K562 (cell line): Measurements from ENCODE around the gene WASL. TPM values are rescaled to one million over a fixed set of nuclear protein-coding genes. Genes with fewer than 3 reads are reported as not detected.

Experiments
- ATAC-seq: fragments of 200-7000 bp; cut with Tn5 transposase; 3 replicates; pipeline ENCODE4 v1.9.1; 2020; ENCODE audit warnings: moderate library complexity
- BruUV-seq: library from RNA; stranded (reverse); fragments of 400-500 nt; replicated peaks from 2 replicates; lab custom pipeline; 2021; lab: Mats Ljungman, UMichigan
- CTCF ChIA-PET: fragments of 300-600 bp; formaldehyde crosslinking; extraction: SDS; loops from one replicate; lab custom pipeline; 2021; ENCODE audit warnings: low intra/inter-chr PET ratio; lab: Yijun Ruan, JAX
- POLR2A ChIA-PET: fragments of 300-600, 350-650 bp; sonication (Branson Sonifier 250); formaldehyde crosslinking; extraction: SDS; loops from one replicate; lab custom pipeline; 2021; ENCODE audit warnings: antibody characterized with exemption, inconsistent platforms; lab: Yijun Ruan, JAX
- DNase-seq, 4 experiments: peaks; one replicate each; pipeline versions ENCODE4 v3.0.0 to v3.0.0-alpha.2; 2011 to 2018; ENCODE audit warnings: low spot score in 3 of 4, mixed read lengths in 3 of 4; ENCODE audit errors: extremely low read depth in 1 of 4
- FAIRE-seq: peaks from 2 replicates; lab custom pipeline; 2011; peaks lifted over from hg19 to GRCh38; lab: Jason Lieb, UNC
- H2AFZ ChIP-seq: 2 replicates; pipeline ENCODE4 v1.6.0; 2011; ENCODE audit warnings: low read depth, low read length, control low read depth, inconsistent platforms
- H3K27ac ChIP-seq: fragments of 200-600 bp; 3 replicates; pipeline ENCODE4 v1.8.0; 2011; ENCODE audit warnings: low read depth, mild to moderate bottlenecking, control low read depth, inconsistent platforms, low read length, moderate library complexity, mixed read lengths; ENCODE audit errors: extremely low read depth
- H3K27me3 ChIP-seq, 2 experiments: fragments of 300-600 bp in 1 of 2; 2 replicates in 1 of 2; 3 replicates in 1 of 2; pipeline versions ENCODE4 v1.6.0 to v1.8.0; 2011; ENCODE audit warnings: inconsistent platforms in 2 of 2, low read length in 2 of 2, mild to moderate bottlenecking in 1 of 2, mixed read lengths in 1 of 2, moderate library complexity in 1 of 2; ENCODE audit not compliant: control insufficient read depth in 2 of 2, insufficient read depth in 2 of 2
- H3K36me3 ChIP-seq: fragments of 300-600 bp; 3 replicates; pipeline ENCODE4 v1.8.0; 2011; ENCODE audit warnings: mild to moderate bottlenecking, low read length, inconsistent platforms; ENCODE audit not compliant: control insufficient read depth, insufficient read depth
- H3K4me1 ChIP-seq, 2 experiments: fragments of 200-600 bp in 1 of 2; replicated peaks in 1 of 2; 2 replicates in 1 of 2; 3 replicates in 1 of 2; pipeline versions ENCODE4 v1.5.1 to v1.8.0; 2011; ENCODE audit warnings: inconsistent platforms in 2 of 2, low read length in 2 of 2, mild to moderate bottlenecking in 1 of 2, mixed read lengths in 1 of 2, moderate library complexity in 1 of 2; ENCODE audit not compliant: control insufficient read depth in 2 of 2, insufficient read depth in 2 of 2
- H3K4me2 ChIP-seq: 2 replicates; pipeline ENCODE4 v1.6.1; 2011; ENCODE audit warnings: low read length, control low read depth, inconsistent platforms, mixed read lengths; ENCODE audit not compliant: insufficient read depth
- H3K4me3 ChIP-seq: fragments of 200-600 bp; sonication (generic), shearing (Covaris generic); 2 replicates; pipeline ENCODE4 v1.5.1; 2016; ENCODE audit warnings: control low read depth, inconsistent platforms
- H3K79me2 ChIP-seq: fragments of 200-600 bp; 3 replicates; pipeline ENCODE4 v1.8.0; 2011; ENCODE audit warnings: low read length, inconsistent platforms; ENCODE audit not compliant: control insufficient read depth, insufficient read depth
- H3K9ac ChIP-seq, 2 experiments: 2 replicates each; pipeline versions ENCODE4 v1.6.0 to v1.6.1; 2011; ENCODE audit warnings: low read depth in 2 of 2, low read length in 2 of 2, control low read depth in 1 of 2, inconsistent platforms in 1 of 2, mild to moderate bottlenecking in 1 of 2, mixed read lengths in 1 of 2; ENCODE audit not compliant: insufficient read depth in 1 of 2
- H3K9me1 ChIP-seq: one replicate; pipeline ENCODE4 v1.6.0; 2011; ENCODE audit warnings: inconsistent platforms, mild to moderate bottlenecking, low read length, moderate library complexity; ENCODE audit not compliant: control insufficient read depth, insufficient read depth
- H3K9me3 ChIP-seq: replicated peaks from 2 replicates; pipeline ENCODE4 v1.5.1; 2011; ENCODE audit warnings: low read depth, low read length, inconsistent platforms; ENCODE audit not compliant: control insufficient read depth, insufficient read depth
- H4K20me1 ChIP-seq: replicated peaks from 2 replicates; pipeline ENCODE4 v1.6.1; 2011; ENCODE audit warnings: low read length, inconsistent platforms, mixed read lengths; ENCODE audit not compliant: control insufficient read depth, insufficient read depth
- ELF1 ChIP-seq: fragments of 200-800 bp; sonication (Bioruptor generic); IDR thresholded peaks from 2 replicates; pipeline ENCODE4 v1.6.1; 2016; ENCODE audit warnings: missing genetic modification characterization, missing compliant biosample characterization
- GATAD2B ChIP-seq: fragments of 450-650 bp; IDR thresholded peaks from 2 replicates; pipeline ENCODE4 v1.6.1; 2017; ENCODE audit warnings: mild to moderate bottlenecking, borderline replicate concordance
- GTF2F1 ChIP-seq: IDR thresholded peaks from 2 replicates; pipeline ENCODE4 v1.6.1; 2011; ENCODE audit warnings: low read depth, low read length, improper control_type of control experiment
- JUND ChIP-seq, 2 experiments: IDR thresholded peaks; 2 replicates in 1 of 2; 3 replicates in 1 of 2; pipeline ENCODE4 v1.6.1; 2011; ENCODE audit warnings: borderline replicate concordance in 2 of 2, low read depth in 2 of 2, low read length in 2 of 2, improper control_type of control experiment in 1 of 2, missing biosample characterization in 1 of 2, missing genetic modification characterization in 1 of 2, missing genetic modification reagents in 1 of 2
- MECOM ChIP-seq: fragments of 250-450 bp; sonication (Bioruptor Pico); IDR thresholded peaks from 2 replicates; pipeline ENCODE4 v1.8.0; 2022; ENCODE audit warnings: inconsistent platforms
- MGA ChIP-seq: fragments of 450-650 bp; IDR thresholded peaks from 2 replicates; pipeline ENCODE4 v1.6.1; 2016; ENCODE audit warnings: mild to moderate bottlenecking, moderate library complexity
- ZNF212 ChIP-seq: fragments of 450-650 bp; formaldehyde crosslinking; IDR thresholded peaks from 2 replicates; pipeline ENCODE4 v1.4.0; 2020; ENCODE audit warnings: mild to moderate bottlenecking
- ZNF589 ChIP-seq: fragments of 200-800 bp; sonication (Bioruptor generic); IDR thresholded peaks from 2 replicates; pipeline ENCODE4 v1.6.1; 2016; ENCODE audit warnings: low read depth, missing genetic modification characterization, missing compliant biosample characterization
- WGBS: fragments of 100-300 bp; shearing (Covaris generic); methylation state at CpG from one replicate; pipeline ENCODE4 v1.1.6; 2016; ENCODE audit warnings: low coverage, mixed read lengths; ENCODE audit not compliant: insufficient coverage; ENCODE audit errors: missing lambda C conversion rate; 5-methylcytosine and 5-hydroxymethylcytosine counted together
- in situ Hi-C: fragments of 300-500 bp; cut with MboI; formaldehyde crosslinking; loops from 4 replicates; pipeline ENCODE4 v1.15.0; 2018; ENCODE audit warnings: inconsistent platforms, mixed read lengths
- intact Hi-C: fragments of 100-400 bp; cut with micrococcal nuclease; formaldehyde crosslinking; loops from 2 replicates; pipeline ENCODE4 v1.14.2; 2022
- polyA plus RNA-seq, 8 experiments: library from polyadenylated mRNA; depleted of rRNA in 4 of 8; stranded (reverse) in 5 of 8; unstranded in 3 of 8; fragments of >200 nt; fragmentation: Nextera tagmentation in 2 of 8; fragmentation: Illumina TruSeq in 1 of 8; extraction: Ambion mirVana in 2 of 8; extraction: Trizol in 1 of 8; gene quantifications; 2 replicates each; pipeline versions ENCODE4 v1.2.1 to v1.2.3, GENCODE V29; 2011 to 2014; ENCODE audit warnings: inconsistent platforms in 1 of 8, missing spikeins in 1 of 8
- total RNA-seq, 7 experiments: library from RNA; depleted of rRNA in 6 of 7; stranded (reverse); fragments of >200 nt in 6 of 7; fragmentation: Illumina TruSeq in 2 of 7; extraction: Trizol in 2 of 7; gene quantifications; 2 replicates each; pipeline versions ENCODE4 v1.2.1 to v1.2.3, GENCODE V29; 2011 to 2021; ENCODE audit warnings: low replicate concordance in 1 of 7

The WASL gene
- total and polyA plus RNA-seq, 9 of the 15 experiments (the other 6 are each of a cell fraction or from before 2014, with no cell fraction given) = 3.2 to 13.9 (median 8.3) TPM

GRCh38 chr7:123750389-123751230, 1.8 kb upstream of the WASL start:
- ChIA-PET CTCF (interaction anchor here (0.6 kb wide), 2 partner anchors 68 to 94 kb away, joined by 3 read pairs; partner anchors contain the start of gene HYAL4), POLR2A (interaction anchor here (0.7 to 3.8 kb wide), 6 partner anchors 12 to 193 kb away, joined by 3 to 28 read pairs (median 8); partner anchors contain the start of gene NDUFA5)
- Histone ChIP-seq H3K36me3 (peaks cover 18% of the 10 kb centered on the region; the same call in 2 of the 3 replicates), H3K9me1 (no peaks in the 10 kb centered on the region), H3K4me2 (peak overlapping the region; percentile 81), H3K79me2 (peaks cover 70% of the 10 kb centered on the region), H3K9ac (peak overlapping the region in 1 of 2 experiments; percentile 94; a peak in 2 of 4 replicates), H3K4me3 (peak overlapping the region; percentile 77), H3K4me1 (peaks cover 5 to 10% of the 10 kb centered on the region in 2 experiments; a peak in 3 of 5 replicates), H3K9me3 (peaks cover 3% of the 10 kb centered on the region; the same call in 1 of the 2 replicates), H2AFZ (peak overlapping the region; percentile 9; the same call in 1 of the 2 replicates), H4K20me1 (peaks cover 20% of the 10 kb centered on the region), H3K27me3 (no peaks in the 10 kb centered on the region), H3K27ac (peak overlapping the region; percentile 94; the same call in 2 of the 3 replicates)
- ATAC-seq = peak; percentile 13
- intact Hi-C loops = no loop called here
- 2% methylated on average over 2 of the region's 2 CpGs for whole genome bisulfite sequencing
- DNase-seq = peak in 1 of 4 experiments; percentile 51
- in situ Hi-C loops = no loop called here
- no peak for FAIRE-seq
- no TSS peak for BruUV-seq
- TF ChIP-seq ZNF589 (CRISPR knock-in tag) (0 out of 2 replicates have a peak, but pooled peaks have one; percentile 3), JUND (IDR thresholded peaks at IDR 0.05; ENCODE audit: borderline replicate concordance, low read depth, low read length) (no peak), JUND (tag; IDR thresholded peaks at IDR 0.05; ENCODE audit: borderline replicate concordance, low read depth, low read length) (no peak), GATAD2B (peak; percentile 64), ZNF212 (CRISPR knock-in tag) (no peak), GTF2F1 (no peak), ELF1 (tag) (0 out of 2 replicates have a peak, but pooled peaks have one; percentile 24), MECOM (0 out of 2 replicates have a peak, but pooled peaks have one; percentile 8), MGA (0 out of 2 replicates have a peak, but pooled peaks have one; percentile 17)
